ENCODE data around the gene RASSF8. TPM values are rescaled to one million over a fixed set of nuclear protein-coding genes. Genes with fewer than 3 reads are reported as not detected.

Gene RASSF8
- total and polyA plus RNA-seq, 11 donors, result 5.2 to 44.6 (median 28.5) TPM

DNA sequence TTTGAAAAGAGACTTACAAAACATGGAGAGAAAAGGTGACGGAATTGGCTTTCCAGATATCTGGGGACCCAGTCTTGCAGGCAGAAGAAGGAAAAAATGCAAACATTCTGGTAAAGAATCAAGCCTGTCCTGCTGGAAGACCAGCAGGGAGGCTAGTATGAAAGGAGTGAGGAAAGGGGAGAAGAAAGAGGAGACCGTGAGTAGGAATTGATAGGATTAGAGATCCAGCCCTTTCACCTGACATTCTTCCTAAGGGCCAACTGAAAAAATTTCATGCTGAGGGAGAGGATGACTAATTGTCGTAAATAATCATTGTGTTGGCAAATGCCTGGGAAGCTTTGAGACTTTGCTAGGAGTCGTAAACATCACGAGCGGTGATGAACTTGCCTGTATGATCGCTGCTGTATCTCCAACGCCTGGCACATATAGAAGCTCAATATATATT lies 154.2 kb downstream of the RASSF8 start:
- no peak overlapping the region for H3K4me3 ChIP-seq
- intact Hi-C loops (cut with DNase I), result loop anchor here in 3 of 10 donors (10.0 kb wide), 2 partner anchors 322 to 502 kb away; no protein-coding TSS in a partner anchor
- 82 to 90% (median 86%) methylated on average over 8 of the region's 8 CpGs for WGBS, 4 donors
- DNase-seq (no peak), ATAC-seq (no peak)
- H3K36me3 ChIP-seq, result no peaks in the 10 kb centered on the region
- H3K27ac ChIP-seq, result peak overlapping the region in 10 of 12 donors; percentile 35 to 98 (median 93)
- TF ChIP-seq, protein P1, sequence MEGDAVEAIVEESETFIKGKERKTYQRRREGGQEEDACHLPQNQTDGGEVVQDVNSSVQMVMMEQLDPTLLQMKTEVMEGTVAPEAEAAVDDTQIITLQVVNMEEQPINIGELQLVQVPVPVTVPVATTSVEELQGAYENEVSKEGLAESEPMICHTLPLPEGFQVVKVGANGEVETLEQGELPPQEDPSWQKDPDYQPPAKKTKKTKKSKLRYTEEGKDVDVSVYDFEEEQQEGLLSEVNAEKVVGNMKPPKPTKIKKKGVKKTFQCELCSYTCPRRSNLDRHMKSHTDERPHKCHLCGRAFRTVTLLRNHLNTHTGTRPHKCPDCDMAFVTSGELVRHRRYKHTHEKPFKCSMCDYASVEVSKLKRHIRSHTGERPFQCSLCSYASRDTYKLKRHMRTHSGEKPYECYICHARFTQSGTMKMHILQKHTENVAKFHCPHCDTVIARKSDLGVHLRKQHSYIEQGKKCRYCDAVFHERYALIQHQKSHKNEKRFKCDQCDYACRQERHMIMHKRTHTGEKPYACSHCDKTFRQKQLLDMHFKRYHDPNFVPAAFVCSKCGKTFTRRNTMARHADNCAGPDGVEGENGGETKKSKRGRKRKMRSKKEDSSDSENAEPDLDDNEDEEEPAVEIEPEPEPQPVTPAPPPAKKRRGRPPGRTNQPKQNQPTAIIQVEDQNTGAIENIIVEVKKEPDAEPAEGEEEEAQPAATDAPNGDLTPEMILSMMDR (IDR thresholded peaks at IDR 0.05), result no peak
- no peak for TF ChIP-seq POLR2A (IDR thresholded peaks at IDR 0.05)
- peaks cover 0 to 51% (median 31%) of the 10 kb centered on the region in 12 donors for H3K4me1 ChIP-seq
- no peaks in the 10 kb centered on the region for H3K9me3 ChIP-seq
- no peaks in the 10 kb centered on the region for H3K27me3 ChIP-seq

DNA sequence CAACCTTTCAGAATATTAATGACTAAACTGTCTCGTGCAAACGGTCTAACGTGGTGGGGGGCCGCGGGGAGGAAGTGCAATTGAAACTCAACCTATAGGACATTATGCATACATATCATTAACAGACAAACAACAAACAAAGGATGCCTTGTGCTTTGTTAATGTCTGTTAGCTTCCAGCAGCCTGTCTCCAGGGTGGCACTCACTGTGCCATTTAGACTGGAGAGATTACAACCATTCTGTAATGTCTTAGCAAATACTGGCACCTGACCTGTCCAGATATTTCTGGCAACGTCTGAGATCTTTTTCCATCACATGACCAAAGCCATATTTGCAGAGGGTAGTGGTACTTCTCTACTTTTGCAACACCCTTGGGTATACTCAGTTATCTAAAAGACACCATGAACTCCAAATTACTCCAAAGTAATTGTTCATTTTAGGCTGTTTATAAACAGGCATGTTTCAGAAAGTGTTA lies 154.7 kb downstream of the RASSF8 start:
- Histone ChIP-seq H3K27ac (peak overlapping the region; percentile 88 to 98 (median 93)), H3K36me3 (no peaks in the 10 kb centered on the region), H3K4me1 (peaks cover 0 to 54% (median 32%) of the 10 kb centered on the region in 12 donors), H3K9me3 (no peaks in the 10 kb centered on the region), H3K27me3 (no peaks in the 10 kb centered on the region), H3K4me3 (peak overlapping the region in 9 of 12 donors; percentile 50 to 65 (median 57))
- 23 to 53% (median 44%) methylated on average over 6 of the region's 6 CpGs for WGBS, 4 donors
- ATAC-seq (peak; percentile 39 to 69 (median 58)), DNase-seq (peak in 1 of 5 donors; percentile 38)
- no peak for TF ChIP-seq POLR2A (IDR thresholded peaks at IDR 0.05)
- TF ChIP-seq, protein P1 (IDR thresholded peaks at IDR 0.05), result no peak
- intact Hi-C loops (cut with DNase I), result loop anchor here in 3 of 10 donors (10.0 kb wide), 2 partner anchors 322 to 502 kb away; no protein-coding TSS in a partner anchor

DNA sequence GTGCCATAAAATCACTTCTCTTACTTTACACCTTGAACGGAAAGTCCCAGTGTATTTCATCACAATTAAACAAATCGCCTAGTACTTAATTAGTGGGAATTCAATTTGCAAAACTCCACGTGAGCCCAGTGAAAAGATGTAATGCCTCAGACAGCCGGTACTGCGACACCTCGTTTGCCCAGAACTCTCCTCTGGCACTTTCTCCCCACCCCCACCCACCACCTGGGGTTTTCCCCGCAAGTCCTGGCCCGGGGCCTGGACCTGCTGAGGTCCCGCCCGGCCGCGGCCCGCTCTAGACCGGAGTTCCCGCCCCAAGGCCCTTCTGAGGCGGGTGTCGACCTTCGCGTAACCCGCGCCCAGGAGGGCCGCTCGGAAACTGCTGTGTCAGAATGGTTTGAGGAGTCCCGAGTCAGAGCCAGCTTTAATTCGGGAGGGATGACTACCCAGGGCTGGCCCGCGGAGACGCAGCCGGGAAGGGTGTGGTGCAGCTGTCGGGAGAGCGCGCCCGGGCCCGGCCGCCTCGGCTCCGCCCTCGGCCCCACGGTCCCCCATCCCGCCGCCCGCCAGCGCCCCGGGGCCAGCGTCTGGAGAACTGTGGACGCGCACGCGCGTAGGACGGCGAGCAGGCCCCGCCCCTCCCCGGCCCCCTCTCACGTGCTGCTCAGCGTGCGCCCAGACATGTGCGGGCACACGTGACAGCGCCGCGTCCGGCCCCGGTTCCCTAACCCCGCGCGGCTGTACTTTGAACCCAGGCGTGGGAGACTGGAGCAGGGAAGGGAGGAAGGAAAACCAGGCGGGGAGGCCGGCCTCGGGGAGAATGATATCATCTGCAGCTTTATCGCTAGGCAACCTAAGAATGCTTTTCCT lies 155.6 kb downstream of the RASSF8 start:
- Histone ChIP-seq H3K27me3 (no peaks in the 10 kb centered on the region), H3K4me1 (peaks cover 0 to 56% (median 36%) of the 10 kb centered on the region in 12 donors), H3K9me3 (no peaks in the 10 kb centered on the region), H3K27ac (peak overlapping the region; percentile 88 to 98 (median 93)), H3K36me3 (no peaks in the 10 kb centered on the region), H3K4me3 (peak overlapping the region; percentile 3 to 65 (median 54))
- TF ChIP-seq, protein P1 (IDR thresholded peaks at IDR 0.05), result peak in 4 of 12 donors; percentile 22 to 43 (median 34)
- peak in 1 of 2 donors; percentile 89 for TF ChIP-seq POLR2A (IDR thresholded peaks at IDR 0.05)
- DNase-seq (peak; percentile 95 to 96 (median 96)), ATAC-seq (peak; percentile 83 to 97 (median 92))
- 1% methylated on average over 21 to 72 of the region's 72 CpGs for WGBS, 4 donors
- intact Hi-C loops (cut with DNase I), result loop anchor here in 3 of 10 donors (1.0 to 10.0 kb wide), 3 partner anchors 11 to 501 kb away; partner anchors contain the start of gene BHLHE41 (in 1 of the 3)

Data from heart left ventricle (tissue), 16 donors.